ENCODE data around the gene BRD7. TPM values are rescaled to one million over a fixed set of nuclear protein-coding genes. Genes with fewer than 3 reads are reported as not detected.
A peak's percentile ranks its signal among the peaks of the same experiment; 100 is the strongest.

Gene BRD7
- total RNA-seq, 1 experiment from 2014 or later: 49.1 TPM

GRCh38 chr16:50274326-50275097, 94.3 kb downstream of the BRD7 start:
- no peak for DNase-seq (ENCODE audit: low read depth)

GRCh38 chr16:50273888-50274325, 94.9 kb downstream of the BRD7 start:
- DNase-seq (ENCODE audit: low read depth): no peak

GRCh38 chr16:50273382-50273690, 95.5 kb downstream of the BRD7 start:
- no peak for DNase-seq (ENCODE audit: low read depth)

- no peak for DNase-seq (ENCODE audit: low read depth)
Observed at GRCh38 chr16:50272687-50273381, 96.0 kb downstream of the BRD7 start.

GRCh38 chr16:50272111-50272571, 96.6 kb downstream of the BRD7 start:
- no peak for DNase-seq (ENCODE audit: low read depth)

- DNase-seq (ENCODE audit: low read depth): no peak
Observed at GRCh38 chr16:50271148-50272041, 97.4 kb downstream of the BRD7 start.

GRCh38 chr16:50270510-50271147, 98.2 kb downstream of the BRD7 start:
- no peak for DNase-seq (ENCODE audit: low read depth)

- DNase-seq (ENCODE audit: low read depth): no peak
Observed at GRCh38 chr16:50269769-50270509, 98.8 kb downstream of the BRD7 start.

GRCh38 chr16:50269061-50269705, 99.6 kb downstream of the BRD7 start:
- DNase-seq (ENCODE audit: low read depth): no peak

- peak; percentile 72 for DNase-seq (ENCODE audit: low read depth)
Observed at GRCh38 chr16:50268352-50268751, 100.4 kb downstream of the BRD7 start.

- no peak for DNase-seq (ENCODE audit: low read depth)
Observed at GRCh38 chr16:50267651-50268050, 101.1 kb downstream of the BRD7 start.

GRCh38 chr16:50267151-50267631, 101.6 kb downstream of the BRD7 start:
- no peak for DNase-seq (ENCODE audit: low read depth)

- peak; percentile 86 for DNase-seq (ENCODE audit: low read depth)
Observed at GRCh38 chr16:50266337-50267091, 102.3 kb downstream of the BRD7 start, which contains the start of gene ADCY7. ADCY7 (plus strand) TSS chr16:50266551; CDS start chr16:50288180, 21,629 bp downstream.

Other genes starting within 250 kb of the BRD7 start
- gene TENT4B, start 215.7 kb downstream of the BRD7 start, total RNA-seq (2014; rRNA removed): 11.6 and 13.5 TPM in 2 replicates
- gene ADCY7, start 102.4 kb downstream of the BRD7 start, total RNA-seq (2014; rRNA removed): 38.5 and 40.7 TPM in 2 replicates
- gene NKD1, start 179.4 kb upstream of the BRD7 start, total RNA-seq (2014; rRNA removed): 0.06 and 0.19 TPM in 2 replicates

Measured in LHCN-M2 (cell line).